ENCODE measurements around the gene UNC5B. TPM values are rescaled to one million over a fixed set of nuclear protein-coding genes. Genes with fewer than 3 reads are reported as not detected.

The UNC5B gene
- polyA plus RNA-seq, 1 donor (not counting 4 experiments of a cell fraction or from before 2014, with no cell fraction given), result 1.1 TPM

DNA sequence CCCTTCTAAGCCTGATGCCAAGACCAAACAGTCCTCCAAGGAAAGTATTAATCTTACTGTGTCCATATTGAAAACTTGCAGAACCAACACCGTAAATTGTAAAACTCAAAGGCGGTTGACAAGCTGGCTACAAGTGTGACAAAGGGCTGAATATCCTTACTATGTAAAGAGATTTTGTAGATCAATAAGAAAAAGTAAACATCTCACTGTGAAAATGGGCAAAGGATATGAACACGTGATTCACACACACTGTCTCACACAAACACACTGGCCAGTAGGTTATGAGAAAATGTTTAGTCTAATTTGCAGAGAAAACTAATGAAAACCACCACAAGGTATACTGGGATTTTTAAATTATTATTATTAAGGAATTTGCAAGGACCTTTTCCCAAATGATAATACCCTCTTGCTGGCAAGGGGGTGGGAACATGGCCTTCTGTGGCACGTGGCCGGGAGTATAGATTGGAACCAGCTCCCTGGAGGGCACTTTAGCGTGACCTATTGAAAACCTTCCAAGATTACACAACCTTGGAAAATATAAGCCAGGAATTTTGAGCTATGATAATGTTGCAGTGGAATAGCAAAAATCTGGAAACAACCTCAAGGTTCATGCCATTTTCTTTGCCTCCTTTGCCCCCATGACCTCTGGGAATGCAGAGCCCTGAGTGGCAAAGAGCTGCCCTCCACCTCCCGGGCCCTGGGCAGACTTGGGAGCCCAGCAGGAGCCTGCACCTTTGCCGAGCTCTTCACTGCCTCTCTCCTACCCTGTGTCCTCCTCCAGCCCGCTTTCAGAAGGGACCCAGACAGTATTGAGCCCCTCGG is 80.5 kb downstream of the UNC5B start:
- H3K27ac ChIP-seq (ENCODE audit: control insufficient read depth, insufficient read depth, low read length), result no peak overlapping the region
- peaks cover 5% of the 10 kb centered on the region for H4K20me1 ChIP-seq (ENCODE audit: control insufficient read depth, extremely low read depth, insufficient read depth, low read length)
- H3K79me2 ChIP-seq (ENCODE audit: control insufficient read depth, insufficient read depth, low read length), result no peaks in the 10 kb centered on the region
- DNase-seq (ENCODE audit: low read depth, low spot score), result no peak
- peaks cover 0 to 2% of the 10 kb centered on the region in 2 experiments for H3K36me3 ChIP-seq (ENCODE audit: control insufficient read depth in 2 of 2, extremely low read depth in 1 of 2, insufficient read depth in 2 of 2, low read length in 2 of 2)
- no peak for TF ChIP-seq EZH2 (IDR thresholded peaks at IDR 0.05; ENCODE audit: low read length)
- TF ChIP-seq, protein P1, sequence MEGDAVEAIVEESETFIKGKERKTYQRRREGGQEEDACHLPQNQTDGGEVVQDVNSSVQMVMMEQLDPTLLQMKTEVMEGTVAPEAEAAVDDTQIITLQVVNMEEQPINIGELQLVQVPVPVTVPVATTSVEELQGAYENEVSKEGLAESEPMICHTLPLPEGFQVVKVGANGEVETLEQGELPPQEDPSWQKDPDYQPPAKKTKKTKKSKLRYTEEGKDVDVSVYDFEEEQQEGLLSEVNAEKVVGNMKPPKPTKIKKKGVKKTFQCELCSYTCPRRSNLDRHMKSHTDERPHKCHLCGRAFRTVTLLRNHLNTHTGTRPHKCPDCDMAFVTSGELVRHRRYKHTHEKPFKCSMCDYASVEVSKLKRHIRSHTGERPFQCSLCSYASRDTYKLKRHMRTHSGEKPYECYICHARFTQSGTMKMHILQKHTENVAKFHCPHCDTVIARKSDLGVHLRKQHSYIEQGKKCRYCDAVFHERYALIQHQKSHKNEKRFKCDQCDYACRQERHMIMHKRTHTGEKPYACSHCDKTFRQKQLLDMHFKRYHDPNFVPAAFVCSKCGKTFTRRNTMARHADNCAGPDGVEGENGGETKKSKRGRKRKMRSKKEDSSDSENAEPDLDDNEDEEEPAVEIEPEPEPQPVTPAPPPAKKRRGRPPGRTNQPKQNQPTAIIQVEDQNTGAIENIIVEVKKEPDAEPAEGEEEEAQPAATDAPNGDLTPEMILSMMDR (optimal IDR thresholded peaks at IDR 0.05 in 1 of 3, IDR thresholded peaks at IDR 0.05 in 1 of 3, conservative IDR thresholded peaks at IDR 0.05 in 1 of 3; ENCODE audit: extremely low read depth in 1 of 3, insufficient read depth in 2 of 3, low read length in 3 of 3), result no peak
- H3K9me3 ChIP-seq (ENCODE audit: control insufficient read depth, low read depth, low read length), result no peaks in the 10 kb centered on the region
- peaks cover 4% of the 10 kb centered on the region for H3K4me1 ChIP-seq (ENCODE audit: control insufficient read depth, extremely low read depth, insufficient read depth, low read length)
- H3K4me2 ChIP-seq (ENCODE audit: control insufficient read depth, extremely low read depth, insufficient read depth, low read depth, low read length), result no peak overlapping the region
- H2AFZ ChIP-seq (ENCODE audit: control insufficient read depth, low read length), result no peak overlapping the region
- no peak for FAIRE-seq
- H3K27me3 ChIP-seq (ENCODE audit: control insufficient read depth, extremely low read depth, insufficient read depth, low read length), result no peaks in the 10 kb centered on the region
- dilution Hi-C loops (cut with MboI; ENCODE audit: extremely low pct_ligation_motif_present, low sequenced_read_pairs), result no loop called here
- H3K9ac ChIP-seq (ENCODE audit: control insufficient read depth, extremely low read depth, insufficient read depth, low read length), result no peak overlapping the region
- H3K9me1 ChIP-seq (ENCODE audit: control insufficient read depth, extremely low read depth, insufficient read depth, low read length), result no peaks in the 10 kb centered on the region
- H3K4me3 ChIP-seq (ENCODE audit: control insufficient read depth in 2 of 3, extremely low read depth in 1 of 3, insufficient read depth in 2 of 3, low read depth in 1 of 3, low read length in 3 of 3), result no peak overlapping the region

- peaks cover 0 to 2% of the 10 kb centered on the region in 2 experiments for H3K36me3 ChIP-seq (ENCODE audit: control insufficient read depth in 2 of 2, extremely low read depth in 1 of 2, insufficient read depth in 2 of 2, low read length in 2 of 2)
- no peaks in the 10 kb centered on the region for H3K79me2 ChIP-seq (ENCODE audit: control insufficient read depth, insufficient read depth, low read length)
- FAIRE-seq, result no peak
- TF ChIP-seq, protein P1 (optimal IDR thresholded peaks at IDR 0.05 in 1 of 3, IDR thresholded peaks at IDR 0.05 in 1 of 3, conservative IDR thresholded peaks at IDR 0.05 in 1 of 3; ENCODE audit: extremely low read depth in 1 of 3, insufficient read depth in 2 of 3, low read length in 3 of 3), result no peak
- TF ChIP-seq EZH2 (IDR thresholded peaks at IDR 0.05; ENCODE audit: low read length), result no peak
- dilution Hi-C loops (cut with MboI; ENCODE audit: extremely low pct_ligation_motif_present, low sequenced_read_pairs), result no loop called here
- DNase-seq (ENCODE audit: low read depth, low spot score), result no peak
- H2AFZ ChIP-seq (ENCODE audit: control insufficient read depth, low read length), result no peak overlapping the region
- no peak overlapping the region for H3K27ac ChIP-seq (ENCODE audit: control insufficient read depth, insufficient read depth, low read length)
- no peaks in the 10 kb centered on the region for H3K9me1 ChIP-seq (ENCODE audit: control insufficient read depth, extremely low read depth, insufficient read depth, low read length)
- no peaks in the 10 kb centered on the region for H3K9me3 ChIP-seq (ENCODE audit: control insufficient read depth, low read depth, low read length)
- H4K20me1 ChIP-seq (ENCODE audit: control insufficient read depth, extremely low read depth, insufficient read depth, low read length), result peaks cover 5% of the 10 kb centered on the region
- H3K4me3 ChIP-seq (ENCODE audit: control insufficient read depth in 2 of 3, extremely low read depth in 1 of 3, insufficient read depth in 2 of 3, low read depth in 1 of 3, low read length in 3 of 3), result no peak overlapping the region
- H3K9ac ChIP-seq (ENCODE audit: control insufficient read depth, extremely low read depth, insufficient read depth, low read length), result no peak overlapping the region
- H3K27me3 ChIP-seq (ENCODE audit: control insufficient read depth, extremely low read depth, insufficient read depth, low read length), result no peaks in the 10 kb centered on the region
- H3K4me1 ChIP-seq (ENCODE audit: control insufficient read depth, extremely low read depth, insufficient read depth, low read length), result peaks cover 4% of the 10 kb centered on the region
- no peak overlapping the region for H3K4me2 ChIP-seq (ENCODE audit: control insufficient read depth, extremely low read depth, insufficient read depth, low read depth, low read length)
Observed at GRCh38 chr10:71293446-71294084, 81.2 kb downstream of the UNC5B start.
